Peyer's patch (tissue), 4 donors: ENCODE data around the gene UFSP1. TPM values are rescaled to one million over a fixed set of nuclear protein-coding genes. Genes with fewer than 3 reads are reported as not detected.

Experiments
- DNase-seq, 3 donors: peaks; one replicate each; pipeline ENCODE4 v3.0.0-alpha.2; 2017 to 2019
- H3K27ac ChIP-seq, 4 donors: fragments of 200-600 bp; sonication (generic); one replicate each; pipeline ENCODE4 v1.5.1; 2016 to 2019
- H3K27me3 ChIP-seq, 2 donors: fragments of 200-600 bp; sonication (generic); one replicate each; pipeline ENCODE4 v1.5.1; 2019
- H3K36me3 ChIP-seq, 3 donors: fragments of 200-600 bp; sonication (generic); one replicate each; pipeline ENCODE4 v1.5.1; 2016 to 2019
- H3K4me1 ChIP-seq, 4 donors: fragments of 200-600 bp; sonication (generic); one replicate each; pipeline ENCODE4 v1.5.1; 2016 to 2019
- H3K4me3 ChIP-seq, 4 donors: fragments of 200-600 bp; sonication (generic); 1 replicate in 3 of 4; 2 replicates in 1 of 4; pipeline ENCODE4 v1.5.1; 2016 to 2019; ENCODE audit warnings: mild to moderate bottlenecking in 1 of 4
- H3K9me3 ChIP-seq, 4 donors: fragments of 200-600 bp; sonication (generic); one replicate each; pipeline ENCODE4 v1.5.1; 2016 to 2019; ENCODE audit warnings: mild to moderate bottlenecking in 1 of 4
- CTCF ChIP-seq, 6 experiments: fragments of 450-650 bp in 4 of 6; fragments of 200-600 bp in 2 of 6; sonication (generic) in 1 of 6; IDR thresholded peaks; one replicate each; pipeline ENCODE4 v1.5.1; 2017 to 2019; ENCODE audit warnings: antibody characterized with exemption in 6 of 6, mild to moderate bottlenecking in 3 of 6, moderate library complexity in 1 of 6
- POLR2A ChIP-seq, 2 donors: fragments of 450-650 bp; IDR thresholded peaks; one replicate each; pipeline ENCODE4 v1.5.1; 2017; ENCODE audit warnings: antibody characterized with exemption in 2 of 2, mild to moderate bottlenecking in 2 of 2, moderate library complexity in 2 of 2
- total RNA-seq, 4 donors: library from RNA; depleted of rRNA; stranded (reverse); fragments of >200 nt; gene quantifications; one replicate each; pipeline ENCODE4 v1.1.0, GENCODE V29; 2016

UFSP1 gene
- total RNA-seq, 4 donors from 2014 or later: 4.1 to 7.0 (median 5.2) TPM

DNA sequence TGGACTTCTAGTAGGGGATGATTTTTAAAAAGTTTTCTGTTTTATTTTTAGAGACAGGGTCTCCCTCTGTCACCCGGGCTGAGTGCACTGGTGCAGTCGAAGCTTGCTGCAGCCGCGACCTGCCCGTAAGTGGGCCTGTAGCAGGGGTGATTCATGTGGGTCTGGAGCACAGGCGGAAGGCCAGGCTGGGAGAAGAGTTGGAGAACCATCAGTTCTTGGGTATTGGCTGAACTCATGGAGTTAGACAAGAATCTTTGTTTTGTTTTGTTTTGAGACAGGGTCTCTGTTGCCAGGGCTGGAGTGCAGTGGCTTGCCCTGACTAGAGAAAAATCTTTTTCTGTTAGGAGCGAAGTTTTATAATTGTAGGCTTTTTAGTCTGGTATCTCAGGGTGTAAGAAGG lies 8.9 kb downstream of the UFSP1 start:
- Histone ChIP-seq H3K4me3 (no peak overlapping the region), H3K9me3 (no peaks in the 10 kb centered on the region), H3K27me3 (no peaks in the 10 kb centered on the region), H3K27ac (no peak overlapping the region), H3K36me3 (peaks cover 0 to 89% (median 4%) of the 10 kb centered on the region in 3 donors), H3K4me1 (peaks cover 0 to 26% (median 14%) of the 10 kb centered on the region in 4 donors)
- TF ChIP-seq CTCF (IDR thresholded peaks at IDR 0.05) (no peak), POLR2A (IDR thresholded peaks at IDR 0.05) (no peak)
- DNase-seq: peak in 1 of 3 donors; percentile 42

DNA sequence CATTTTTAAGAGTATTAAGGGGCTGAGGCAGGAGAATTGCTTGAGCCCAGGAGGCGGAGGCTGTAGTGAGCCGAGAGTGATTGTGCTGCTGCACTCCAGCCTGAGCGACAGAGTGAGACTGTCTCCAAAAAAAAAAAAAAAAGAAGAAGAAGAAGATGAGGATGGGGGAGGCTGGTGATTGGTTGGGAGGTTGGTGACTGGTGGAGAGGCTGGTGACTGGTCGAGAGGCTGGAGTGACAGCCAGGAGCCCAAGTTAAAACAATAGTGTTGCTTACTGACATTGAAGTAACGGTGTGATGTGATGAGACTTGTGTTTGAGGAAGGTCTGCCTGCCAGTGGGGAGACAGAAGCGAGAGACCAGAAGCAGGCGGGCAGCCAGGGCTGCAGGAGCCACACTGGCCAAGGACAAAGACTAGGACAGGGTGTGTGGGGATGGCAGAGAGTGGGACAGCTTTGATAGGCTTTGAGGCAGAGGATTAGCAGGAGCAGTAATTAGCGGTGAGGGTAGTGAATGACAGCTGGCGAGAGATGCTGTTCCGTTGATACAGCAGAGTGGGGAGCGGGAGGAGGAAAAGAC lies 9.7 kb downstream of the UFSP1 start:
- TF ChIP-seq CTCF (IDR thresholded peaks at IDR 0.05) (no peak), POLR2A (IDR thresholded peaks at IDR 0.05) (no peak)
- no peak for DNase-seq
- H3K4me1 ChIP-seq: peaks cover 0 to 26% (median 14%) of the 10 kb centered on the region in 4 donors
- peaks cover 0 to 81% (median 4%) of the 10 kb centered on the region in 3 donors for H3K36me3 ChIP-seq
- H3K27me3 ChIP-seq: no peaks in the 10 kb centered on the region
- no peaks in the 10 kb centered on the region for H3K9me3 ChIP-seq
- H3K4me3 ChIP-seq: no peak overlapping the region
- H3K27ac ChIP-seq: no peak overlapping the region

DNA sequence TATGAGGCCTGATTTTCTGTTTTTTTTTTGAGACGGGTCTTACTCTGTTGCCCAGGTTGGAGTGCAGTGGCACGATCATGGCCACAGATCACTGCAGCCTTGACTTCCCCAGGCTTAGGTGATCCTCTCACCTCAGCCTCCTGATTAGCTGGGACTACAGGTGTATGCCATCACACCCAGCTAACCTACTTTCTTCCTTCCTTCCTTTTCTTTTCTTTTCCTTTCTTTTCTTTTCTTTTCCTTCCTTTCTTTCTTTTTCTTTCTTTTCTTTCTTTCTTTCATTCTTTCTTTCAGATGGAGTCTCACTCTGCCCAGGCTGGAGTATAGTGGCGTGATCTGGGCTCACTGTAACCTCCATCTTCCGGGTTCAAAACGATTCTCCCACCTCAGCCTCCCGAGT lies 10.8 kb downstream of the UFSP1 start:
- Histone ChIP-seq H3K27ac (no peak overlapping the region), H3K36me3 (peaks cover 0 to 70% (median 4%) of the 10 kb centered on the region in 3 donors), H3K4me1 (peaks cover 0 to 34% (median 14%) of the 10 kb centered on the region in 4 donors), H3K9me3 (no peaks in the 10 kb centered on the region), H3K27me3 (no peaks in the 10 kb centered on the region), H3K4me3 (no peak overlapping the region)
- TF ChIP-seq POLR2A (IDR thresholded peaks at IDR 0.05) (no peak), CTCF (IDR thresholded peaks at IDR 0.05) (no peak)
- DNase-seq: no peak

GRCh38 chr7:100878013-100878412 lies 11.5 kb downstream of the UFSP1 start:
- no peak for DNase-seq
- peaks cover 0 to 63% (median 4%) of the 10 kb centered on the region in 3 donors for H3K36me3 ChIP-seq
- no peak overlapping the region for H3K27ac ChIP-seq
- H3K27me3 ChIP-seq: no peaks in the 10 kb centered on the region
- H3K4me3 ChIP-seq: no peak overlapping the region
- no peaks in the 10 kb centered on the region for H3K9me3 ChIP-seq
- peaks cover 0 to 34% (median 14%) of the 10 kb centered on the region in 4 donors for H3K4me1 ChIP-seq
- TF ChIP-seq CTCF (IDR thresholded peaks at IDR 0.05) (no peak), POLR2A (IDR thresholded peaks at IDR 0.05) (no peak)

DNA sequence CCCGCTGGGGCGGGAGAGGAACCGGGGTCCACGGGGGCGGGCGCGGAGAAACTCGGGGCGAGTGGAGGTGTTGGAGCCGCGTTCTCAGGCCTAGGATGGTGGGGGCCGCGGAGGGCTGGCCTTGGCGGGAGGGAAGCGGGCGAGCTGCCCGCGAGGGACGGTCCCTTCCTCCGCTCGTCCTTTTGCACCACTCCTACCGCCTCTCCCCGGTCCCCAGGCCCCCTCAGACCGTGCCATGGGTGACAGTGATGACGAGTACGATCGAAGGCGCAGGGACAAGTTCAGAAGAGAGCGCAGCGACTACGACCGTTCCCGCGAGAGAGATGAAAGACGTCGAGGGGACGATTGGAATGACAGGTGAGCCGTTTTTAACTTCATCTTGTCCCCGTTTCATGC lies 14.2 kb downstream of the UFSP1 start:
- H3K36me3 ChIP-seq: peaks cover 0 to 49% (median 0%) of the 10 kb centered on the region in 3 donors
- peak overlapping the region; percentile 91 to 97 (median 94) for H3K27ac ChIP-seq
- H3K9me3 ChIP-seq: no peaks in the 10 kb centered on the region
- no peak for TF ChIP-seq POLR2A (IDR thresholded peaks at IDR 0.05)
- H3K4me1 ChIP-seq: peaks cover 0 to 34% (median 14%) of the 10 kb centered on the region in 4 donors
- no peak for DNase-seq
- no peaks in the 10 kb centered on the region for H3K27me3 ChIP-seq
- H3K4me3 ChIP-seq: peak overlapping the region; percentile 77 to 98 (median 92)

GRCh38 chr7:100874577-100875355 lies 14.7 kb downstream of the UFSP1 start, which contains the start of gene SRRT:
Gene SRRT, plus strand, starts transcription at chr7:100875103. Its CDS starts 488 bp downstream, at chr7:100875591.
- H3K27ac ChIP-seq: peak within 1 kb of the TSS; percentile 91 to 97 (median 94)
- peaks cover 0 to 34% (median 14%) of the 10 kb centered on the region in 4 donors for H3K4me1 ChIP-seq
- peaks cover 0 to 43% (median 0%) of the 10 kb centered on the region in 3 donors for H3K36me3 ChIP-seq
- TF ChIP-seq POLR2A (IDR thresholded peaks at IDR 0.05): peak; percentile 94 to 95
- peak; percentile 44 to 86 (median 72) for TF ChIP-seq CTCF (IDR thresholded peaks at IDR 0.05)
- DNase-seq: peak; percentile 98 to 99 (median 99)
- H3K27me3 ChIP-seq: no peaks in the 10 kb centered on the region
- peak within 1 kb of the TSS; percentile 77 to 98 (median 92) for H3K4me3 ChIP-seq
- H3K9me3 ChIP-seq: no peaks in the 10 kb centered on the region
